ENCODE data around the gene APOBEC4. TPM values are rescaled to one million over a fixed set of nuclear protein-coding genes. Genes with fewer than 3 reads are reported as not detected.

Gene APOBEC4
- total and polyA plus RNA-seq, 2 of the 4 experiments (the other 2 are of a cell fraction): not detected

DNA sequence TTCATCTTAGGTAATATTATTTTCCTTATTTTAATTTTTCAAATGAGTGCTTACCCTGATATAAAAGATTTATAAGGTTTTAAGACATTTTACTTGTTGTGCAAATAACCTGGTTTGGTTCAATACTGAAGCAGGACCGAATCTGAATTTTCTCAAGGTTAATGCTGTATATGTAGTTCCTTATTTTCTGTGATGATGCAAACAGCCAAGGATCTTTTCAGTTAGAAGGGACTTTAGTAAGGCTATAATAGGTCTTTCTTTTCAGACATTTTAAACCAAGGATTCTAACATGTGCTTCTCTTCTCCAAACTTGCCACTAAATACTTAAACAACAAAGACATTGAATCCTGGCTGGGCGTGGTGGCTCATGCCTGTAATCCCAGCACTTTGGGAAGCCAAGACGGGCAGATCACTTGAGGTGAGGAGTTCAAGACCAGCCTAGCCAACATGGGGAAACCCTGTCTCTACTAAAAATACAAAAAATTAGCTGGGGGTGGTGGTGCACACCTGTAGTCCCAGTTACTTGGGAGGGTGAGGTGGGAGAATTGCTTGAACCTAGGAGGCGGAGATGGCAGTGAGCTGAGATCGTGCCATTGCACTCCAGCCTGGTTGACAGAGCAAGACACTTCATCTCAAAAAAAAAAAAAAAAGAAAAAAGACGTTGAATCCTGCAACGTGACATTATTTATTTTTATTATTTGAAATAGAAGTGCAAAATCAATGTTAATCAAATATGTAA lies 14.3 kb downstream of the APOBEC4 start:
- Histone ChIP-seq H3K9me1 (ENCODE audit: insufficient read depth, low read length) (no peaks in the 10 kb centered on the region), H4K20me1 (ENCODE audit: insufficient read depth, low read length) (no peaks in the 10 kb centered on the region), H3K36me3 (ENCODE audit: control insufficient read depth, insufficient read depth, low read length) (no peaks in the 10 kb centered on the region), H3K56ac (ENCODE audit: extremely low read depth, insufficient read depth, low read length) (no peak overlapping the region), H2BK20ac (ENCODE audit: low read depth, low read length) (no peak overlapping the region), H2AK9ac (replicated peaks; ENCODE audit: low read depth, low read length, poor library complexity) (no peak overlapping the region), H3K79me1 (ENCODE audit: low read depth in 1 of 2, low read length in 2 of 2) (peaks cover 4 to 18% of the 10 kb centered on the region in 2 experiments), H3K9me3 (ENCODE audit: control insufficient read depth, insufficient read depth, low read length) (no peaks in the 10 kb centered on the region), H3K23ac (ENCODE audit: low read depth, low read length) (no peak overlapping the region), H2BK5ac (ENCODE audit: low read depth, low read length, poor library complexity, severe bottlenecking) (no peak overlapping the region), H3K27me3 (ENCODE audit: control insufficient read depth, insufficient read depth, low read length) (no peaks in the 10 kb centered on the region), H3K9ac (ENCODE audit: low read depth, low read length) (no peak overlapping the region), H3K4me3 (ENCODE audit: insufficient read depth, low read depth, low read length) (no peak overlapping the region), H4K91ac (ENCODE audit: insufficient read depth, low read depth, low read length) (no peak overlapping the region), H3K4me2 (ENCODE audit: low read depth, low read length) (no peak overlapping the region), H2AK5ac (ENCODE audit: low read depth, low read length) (no peak overlapping the region), H3K14ac (replicated peaks; ENCODE audit: low read depth, low read length) (no peak overlapping the region), H2BK120ac (ENCODE audit: low read depth, low read length) (no peak overlapping the region), H3K4me1 (ENCODE audit: control insufficient read depth, insufficient read depth, low read length) (no peaks in the 10 kb centered on the region), H3K18ac (ENCODE audit: low read depth, low read length) (no peak overlapping the region), H2AFZ (replicated peaks; ENCODE audit: low read length, poor library complexity) (no peak overlapping the region), H4K5ac (ENCODE audit: low read depth, low read length) (no peak overlapping the region), H3K27ac (ENCODE audit: insufficient read depth, low read length) (no peak overlapping the region), H2BK15ac (ENCODE audit: low read depth, low read length) (no peak overlapping the region), H4K8ac (ENCODE audit: low read depth in 2 of 2, low read length in 2 of 2) (no peak overlapping the region), H3K4ac (ENCODE audit: low read depth, low read length) (no peak overlapping the region)
- in situ Hi-C loops (cut with MboI; ENCODE audit: low sequenced_read_pairs): no loop called here
- intact Hi-C loops (cut with micrococcal nuclease): loop anchor here (10.0 kb wide), 2 partner anchors 416 to 746 kb away; partner anchors contain the start of genes C1orf21 and TSEN15
- POLR2A ChIA-PET (ENCODE audit: unreplicated experiment): no interaction called here
- no peak for TF ChIP-seq MXI1 (IDR thresholded peaks at IDR 0.05; ENCODE audit: borderline replicate concordance, low read depth, low read length)
- ATAC-seq (ENCODE audit: low read depth): no peak
- DNase-seq: no peak
- CTCF ChIA-PET: no interaction called here
- dilution Hi-C loops (cut with HindIII; ENCODE audit: low sequenced_read_pairs, unreplicated experiment): no loop called here
- no CpG with 5 or more reads among the region's 7 CpGs for WGBS, 2 experiments (ENCODE audit: extremely low coverage in 2 of 2, insufficient read length in 1 of 2)
- no TSS peak for BruUV-seq (replicated peaks)
